H9 (cell line): ENCODE measurements around the gene UBE2D3. TPM values are rescaled to one million over a fixed set of nuclear protein-coding genes. Genes with fewer than 3 reads are reported as not detected.

Experiments used
- DNase-seq: peaks from one replicate; pipeline ENCODE4 v3.0.0-alpha.2; 2017
- H2AFZ ChIP-seq: one replicate; pipeline ENCODE4 v1.6.1; 2013; ENCODE audit warnings: mild to moderate bottlenecking, low read length, control low read depth, moderate library complexity
- H2AK5ac ChIP-seq: 2 replicates; pipeline ENCODE4 v1.6.1; 2013; ENCODE audit warnings: low read length, control low read depth, mixed read lengths; ENCODE audit not compliant: insufficient read length
- H2BK120ac ChIP-seq: one replicate; pipeline ENCODE4 v1.6.1; 2013; ENCODE audit warnings: low read depth, mild to moderate bottlenecking, low read length, control low read depth, inconsistent platforms; ENCODE audit not compliant: poor library complexity, severe bottlenecking
- H2BK12ac ChIP-seq: 2 replicates; pipeline ENCODE4 v1.6.1; 2013; ENCODE audit warnings: low read length, control low read depth, mixed read lengths, low read depth; ENCODE audit not compliant: insufficient read length
- H2BK15ac ChIP-seq: 2 replicates; pipeline ENCODE4 v1.6.1; 2013; ENCODE audit warnings: low read depth, low read length, control low read depth
- H2BK20ac ChIP-seq: one replicate; pipeline ENCODE4 v1.6.1; 2013; ENCODE audit warnings: low read depth, mild to moderate bottlenecking, low read length, control low read depth, inconsistent platforms; ENCODE audit not compliant: poor library complexity, severe bottlenecking
- H2BK5ac ChIP-seq: 2 replicates; pipeline ENCODE4 v1.6.1; 2013; ENCODE audit warnings: low read length, control low read depth, mixed read lengths; ENCODE audit not compliant: insufficient read length
- H3K14ac ChIP-seq: 2 replicates; pipeline ENCODE4 v1.6.1; 2013; ENCODE audit warnings: low read length, control low read depth; ENCODE audit not compliant: insufficient read depth
- H3K18ac ChIP-seq: 2 replicates; pipeline ENCODE4 v1.6.1; 2013; ENCODE audit warnings: low read depth, mild to moderate bottlenecking, mixed read lengths, low read length, control low read depth; ENCODE audit not compliant: insufficient read length
- H3K23ac ChIP-seq: 2 replicates; pipeline ENCODE4 v1.6.1; 2013; ENCODE audit warnings: low read length, control low read depth, mixed read lengths, low read depth; ENCODE audit not compliant: insufficient read length
- H3K23me2 ChIP-seq: 2 replicates; pipeline ENCODE4 v1.6.1; 2013; ENCODE audit warnings: low read depth, mild to moderate bottlenecking, mixed read lengths, low read length, control low read depth; ENCODE audit not compliant: insufficient read length, poor library complexity, severe bottlenecking
- H3K27ac ChIP-seq: 2 replicates; pipeline ENCODE4 v1.5.1; 2013; ENCODE audit warnings: low read length, control low read depth, mixed read lengths, low read depth; ENCODE audit not compliant: insufficient read length
- H3K27me3 ChIP-seq: 2 replicates; pipeline ENCODE4 v1.6.1; 2013; ENCODE audit warnings: low read length, control low read depth, inconsistent platforms; ENCODE audit not compliant: insufficient read depth
- H3K4ac ChIP-seq: 2 replicates; pipeline ENCODE4 v1.6.1; 2013; ENCODE audit warnings: low read depth, mild to moderate bottlenecking, control low read depth, inconsistent platforms, low read length, moderate library complexity
- H3K4me1 ChIP-seq: 2 replicates; pipeline ENCODE4 v1.6.1; 2013; ENCODE audit warnings: low read length, control low read depth, inconsistent platforms; ENCODE audit not compliant: insufficient read depth
- H3K4me2 ChIP-seq: 2 replicates; pipeline ENCODE4 v1.6.1; 2013; ENCODE audit warnings: low read length, control low read depth, mixed read lengths; ENCODE audit not compliant: insufficient read length, insufficient read depth
- H3K56ac ChIP-seq: 2 replicates; pipeline ENCODE4 v1.6.1; 2013; ENCODE audit warnings: low read depth, mild to moderate bottlenecking, mixed read lengths, low read length, control low read depth; ENCODE audit not compliant: insufficient read length
- H3K79me1 ChIP-seq: 2 replicates; pipeline ENCODE4 v1.6.1; 2013; ENCODE audit warnings: low read depth, mild to moderate bottlenecking, moderate library complexity, low read length, control low read depth, inconsistent platforms; ENCODE audit not compliant: insufficient read depth, poor library complexity, severe bottlenecking
- H3K79me2 ChIP-seq: 2 replicates; pipeline ENCODE4 v1.6.1; 2013; ENCODE audit warnings: low read length, control low read depth, inconsistent platforms; ENCODE audit not compliant: insufficient read depth
- H3K9ac ChIP-seq: 2 replicates; pipeline ENCODE4 v1.6.1; 2013; ENCODE audit warnings: low read length, control low read depth, mixed read lengths; ENCODE audit not compliant: insufficient read length; ENCODE audit errors: extremely low read depth
- H3K9me3 ChIP-seq: one replicate; pipeline ENCODE4 v1.6.1; 2013; ENCODE audit warnings: low read depth, low read length, inconsistent platforms; ENCODE audit not compliant: control insufficient read depth
- H3T11ph ChIP-seq: one replicate; pipeline ENCODE4 v1.6.1; 2013; ENCODE audit warnings: mild to moderate bottlenecking, low read length, control low read depth, inconsistent platforms
- H4K20me1 ChIP-seq: one replicate; pipeline ENCODE4 v1.6.1; 2013; ENCODE audit not compliant: control insufficient read depth, insufficient read length, insufficient read depth
- H4K5ac ChIP-seq: 2 replicates; pipeline ENCODE4 v1.6.1; 2013; ENCODE audit warnings: low read depth, mild to moderate bottlenecking, mixed read lengths, low read length, control low read depth; ENCODE audit not compliant: insufficient read length
- H4K8ac ChIP-seq: replicated peaks from 2 replicates; pipeline ENCODE4 v1.6.1; 2013; ENCODE audit warnings: low read length, control low read depth, mixed read lengths, low read depth; ENCODE audit not compliant: insufficient read length
- H4K91ac ChIP-seq: 2 replicates; pipeline ENCODE4 v1.6.1; 2013; ENCODE audit warnings: low read depth, mild to moderate bottlenecking, moderate library complexity, mixed read lengths, low read length, control low read depth; ENCODE audit not compliant: insufficient read length
- H3K27ac Mint-ChIP-seq, 3 experiments: 2 replicates in 2 of 3; 3 replicates in 1 of 3; pipeline ENCODE4 v1.8.0; 2020 to 2021; ENCODE audit warnings: mixed read lengths in 3 of 3, mild to moderate bottlenecking in 1 of 3, moderate library complexity in 1 of 3
- H3K27me3 Mint-ChIP-seq: 2 replicates; pipeline ENCODE4 v1.8.0; 2021; ENCODE audit warnings: low read depth, mild to moderate bottlenecking, moderate library complexity, mixed read lengths
- H3K36me3 Mint-ChIP-seq, 3 experiments: 2 replicates in 2 of 3; 3 replicates in 1 of 3; pipeline ENCODE4 v1.8.0; 2020 to 2021; ENCODE audit warnings: low read depth in 3 of 3, mixed read lengths in 3 of 3; ENCODE audit not compliant: insufficient read depth in 1 of 3
- H3K4me1 Mint-ChIP-seq, 2 experiments: 2 replicates each; pipeline ENCODE4 v1.8.0; 2020; ENCODE audit warnings: mixed read lengths in 2 of 2
- H3K4me3 Mint-ChIP-seq, 2 experiments: 2 replicates in 1 of 2; 3 replicates in 1 of 2; pipeline ENCODE4 v1.8.0; 2020 to 2021; ENCODE audit warnings: mild to moderate bottlenecking in 2 of 2, mixed read lengths in 2 of 2, moderate library complexity in 1 of 2
- H3K9me3 Mint-ChIP-seq, 2 experiments: 2 replicates in 1 of 2; 3 replicates in 1 of 2; pipeline ENCODE4 v1.8.0; 2020; ENCODE audit warnings: mild to moderate bottlenecking in 2 of 2, mixed read lengths in 2 of 2, moderate library complexity in 1 of 2
- CTCF ChIP-seq: fragments of 200-600 bp; sonication (generic); conservative IDR thresholded peaks from 3 replicates; pipeline ENCODE4 v1.8.0; 2021; ENCODE audit warnings: antibody characterized with exemption, mild to moderate bottlenecking
- total RNA-seq: library from RNA; stranded (reverse); gene quantifications from 2 replicates; pipeline ENCODE4 v1.2.1, GENCODE V29; 2021

Gene UBE2D3
- total RNA-seq, 1 experiment from 2014 or later = 378 TPM

DNA sequence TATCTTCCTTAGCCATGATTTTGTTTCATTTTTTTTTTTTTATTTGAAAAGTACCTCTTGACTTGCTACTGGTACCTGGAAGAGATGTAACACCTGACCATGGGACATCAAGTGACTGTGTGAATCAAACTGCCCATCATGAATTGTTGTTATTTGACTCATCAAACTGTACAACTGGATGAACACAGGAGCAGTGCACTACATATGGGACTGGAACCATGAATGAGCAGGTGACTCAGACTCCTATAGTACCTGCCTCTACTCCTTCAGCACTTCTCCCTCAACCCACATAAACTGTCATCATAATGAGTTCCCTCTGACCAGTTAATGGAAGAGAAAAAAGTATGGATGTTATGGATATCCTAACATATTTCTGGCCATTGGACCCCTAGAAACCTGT lies 15.9 kb upstream of the UBE2D3 start:
- H3K79me1 ChIP-seq = no peaks in the 10 kb centered on the region
- no peak overlapping the region for H2AK5ac ChIP-seq
- no peak overlapping the region for H4K91ac ChIP-seq
- no peaks in the 10 kb centered on the region; a peak in 1 of 4 replicates for H3K4me1 Mint-ChIP-seq
- no peak overlapping the region for H4K5ac ChIP-seq
- H3K27ac ChIP-seq = no peak overlapping the region
- no peaks in the 10 kb centered on the region for H3K9me3 ChIP-seq
- H3K27me3 ChIP-seq = no peaks in the 10 kb centered on the region
- no peak overlapping the region for H3K23ac ChIP-seq
- DNase-seq = no peak
- no peak overlapping the region for H2BK12ac ChIP-seq
- no peak overlapping the region for H3T11ph ChIP-seq
- H2BK15ac ChIP-seq = no peak overlapping the region
- no peak overlapping the region for H3K4me2 ChIP-seq
- TF ChIP-seq CTCF = no peak
- no peaks in the 10 kb centered on the region for H3K23me2 ChIP-seq
- no peaks in the 10 kb centered on the region for H4K20me1 ChIP-seq
- H3K18ac ChIP-seq = no peak overlapping the region
- no peak overlapping the region for H3K27ac Mint-ChIP-seq
- H3K4me3 Mint-ChIP-seq = no peak overlapping the region
- H2AFZ ChIP-seq = no peak overlapping the region
- no peak overlapping the region for H3K14ac ChIP-seq
- H4K8ac ChIP-seq = no peak overlapping the region
- no peak overlapping the region for H3K56ac ChIP-seq
- H3K27me3 Mint-ChIP-seq = no peaks in the 10 kb centered on the region
- H3K4ac ChIP-seq = no peak overlapping the region
- H2BK5ac ChIP-seq = no peak overlapping the region
- no peaks in the 10 kb centered on the region for H3K4me1 ChIP-seq
- no peaks in the 10 kb centered on the region for H3K9me3 Mint-ChIP-seq
- H3K9ac ChIP-seq = no peak overlapping the region
- H2BK120ac ChIP-seq = no peak overlapping the region
- no peaks in the 10 kb centered on the region for H3K79me2 ChIP-seq
- H3K36me3 Mint-ChIP-seq = peaks cover 0 to 4% (median 4%) of the 10 kb centered on the region in 3 experiments; a peak in 3 of 7 replicates
- H2BK20ac ChIP-seq = no peak overlapping the region
